CD1c-positive myeloid dendritic cell (primary cell): ENCODE measurements around the gene PPP1R3F.

Experiments
- DNase-seq: peaks from one replicate; pipeline ENCODE4 v3.0.0-alpha.2; 2016; ENCODE audit errors: extremely low spot score

PPP1R3F gene

GRCh38 chrX:49269767-49270248 lies at the start of gene PPP1R3F:
PPP1R3F (plus strand) TSS chrX:49269793; CDS start chrX:49269870, 77 bp downstream.
- DNase-seq = no peak

- DNase-seq = no peak
Observed at GRCh38 chrX:49220100-49220499, 49.5 kb upstream of the PPP1R3F start.

GRCh38 chrX:49221868-49222267 lies 47.7 kb upstream of the PPP1R3F start:
- no peak for DNase-seq

GRCh38 chrX:49225858-49226257 lies 43.7 kb upstream of the PPP1R3F start:
- no peak for DNase-seq

GRCh38 chrX:49226946-49227345 lies 42.6 kb upstream of the PPP1R3F start:
- DNase-seq = no peak

GRCh38 chrX:49227726-49228125 lies 41.9 kb upstream of the PPP1R3F start:
- DNase-seq = no peak

- DNase-seq = no peak
Observed at GRCh38 chrX:49228185-49228584, 41.4 kb upstream of the PPP1R3F start.

- peak; percentile 49 for DNase-seq
Observed at GRCh38 chrX:49230500-49231232, 38.9 kb upstream of the PPP1R3F start.

- no peak for DNase-seq
Observed at GRCh38 chrX:49231333-49232000, 38.1 kb upstream of the PPP1R3F start.

GRCh38 chrX:49232525-49232924 lies 37.1 kb upstream of the PPP1R3F start:
- DNase-seq = no peak

- no peak for DNase-seq
Observed at GRCh38 chrX:49233176-49233575, 36.4 kb upstream of the PPP1R3F start, which contains the start of gene CACNA1F. CACNA1F (minus strand) TSS chrX:49233340; CDS start chrX:49233309, 31 bp downstream.

GRCh38 chrX:49233887-49234555 lies 35.6 kb upstream of the PPP1R3F start:
- DNase-seq = no peak

GRCh38 chrX:49237060-49237459 lies 32.5 kb upstream of the PPP1R3F start:
- DNase-seq = peak; percentile 69

GRCh38 chrX:49238735-49239134 lies 30.9 kb upstream of the PPP1R3F start:
- peak; percentile 7 for DNase-seq

GRCh38 chrX:49242545-49243066 lies 27.0 kb upstream of the PPP1R3F start:
- no peak for DNase-seq

- DNase-seq = no peak
Observed at GRCh38 chrX:49243166-49243565, 26.4 kb upstream of the PPP1R3F start.

- DNase-seq = no peak
Observed at GRCh38 chrX:49244207-49244606, 25.4 kb upstream of the PPP1R3F start.

GRCh38 chrX:49246541-49246940 lies 23.1 kb upstream of the PPP1R3F start:
- no peak for DNase-seq

GRCh38 chrX:49247346-49247745 lies 22.2 kb upstream of the PPP1R3F start:
- DNase-seq = no peak

- DNase-seq = no peak
Observed at GRCh38 chrX:49247916-49248811, 21.4 kb upstream of the PPP1R3F start.

GRCh38 chrX:49249071-49249470 lies 20.5 kb upstream of the PPP1R3F start:
- DNase-seq = no peak
